Glutamatergic neuron (in vitro differentiated cells): Measurements from ENCODE around the gene FBXW5. TPM values are rescaled to one million over a fixed set of nuclear protein-coding genes. Genes with fewer than 3 reads are reported as not detected.

Experiments used
- DNase-seq: peaks from one replicate; pipeline ENCODE4 v3.0.0; 2022
- H3K27ac Mint-ChIP-seq: one replicate; pipeline ENCODE4 v1.8.0; 2020; ENCODE audit warnings: mild to moderate bottlenecking, mixed read lengths, inconsistent platforms; ENCODE audit not compliant: unreplicated experiment
- H3K27me3 Mint-ChIP-seq: one replicate; pipeline ENCODE4 v1.8.0; 2020; ENCODE audit warnings: mild to moderate bottlenecking, moderate library complexity, mixed read lengths, inconsistent platforms; ENCODE audit not compliant: unreplicated experiment
- H3K36me3 Mint-ChIP-seq: one replicate; pipeline ENCODE4 v1.8.0; 2020; ENCODE audit warnings: mild to moderate bottlenecking, mixed read lengths, inconsistent platforms; ENCODE audit not compliant: unreplicated experiment
- H3K4me1 Mint-ChIP-seq: one replicate; pipeline ENCODE4 v1.8.0; 2020; ENCODE audit warnings: mild to moderate bottlenecking, low read depth, mixed read lengths, inconsistent platforms; ENCODE audit not compliant: unreplicated experiment
- H3K4me3 Mint-ChIP-seq: one replicate; pipeline ENCODE4 v1.8.0; 2020; ENCODE audit warnings: mild to moderate bottlenecking, mixed read lengths, inconsistent platforms; ENCODE audit not compliant: unreplicated experiment
- H3K9me3 Mint-ChIP-seq: one replicate; pipeline ENCODE4 v1.8.0; 2020; ENCODE audit warnings: mild to moderate bottlenecking, moderate library complexity, mixed read lengths, inconsistent platforms; ENCODE audit not compliant: unreplicated experiment
- CTCF ChIP-seq: fragments of 200-600 bp; sonication (generic); IDR thresholded peaks from one replicate; pipeline ENCODE4 v1.5.0; 2021; ENCODE audit not compliant: partially characterized antibody, unreplicated experiment
- total RNA-seq: library from RNA; stranded (reverse); fragmentation: NEBNext Ultra II Directional; extraction: Animal tissue kit (Norgen Biotek cat#: 25700); gene quantifications from one replicate; pipeline ENCODE4 v1.2.1, GENCODE V29; 2021; ENCODE audit not compliant: unreplicated experiment

The FBXW5 gene
- total RNA-seq, 1 donor from 2014 or later: 77.9 TPM

GRCh38 chr9:136979769-136980587 lies 35.4 kb upstream of the FBXW5 start:
- TF ChIP-seq CTCF: no peak
- DNase-seq: no peak
- H3K4me1 Mint-ChIP-seq: peaks cover 4% of the 10 kb centered on the region
- H3K4me3 Mint-ChIP-seq: no peak overlapping the region
- no peak overlapping the region for H3K27ac Mint-ChIP-seq
- peaks cover 7% of the 10 kb centered on the region for H3K9me3 Mint-ChIP-seq
- H3K27me3 Mint-ChIP-seq: peaks cover 5% of the 10 kb centered on the region
- no peaks in the 10 kb centered on the region for H3K36me3 Mint-ChIP-seq

GRCh38 chr9:136978865-136979544 lies 34.5 kb upstream of the FBXW5 start:
- Mint-ChIP-seq H3K4me1 (peaks cover 3% of the 10 kb centered on the region), H3K9me3 (peaks cover 7% of the 10 kb centered on the region), H3K36me3 (no peaks in the 10 kb centered on the region), H3K4me3 (no peak overlapping the region), H3K27ac (no peak overlapping the region), H3K27me3 (peaks cover 4% of the 10 kb centered on the region)
- TF ChIP-seq CTCF: no peak
- DNase-seq: no peak

GRCh38 chr9:136978073-136978864 lies 33.7 kb upstream of the FBXW5 start:
- no peak overlapping the region for H3K27ac Mint-ChIP-seq
- H3K9me3 Mint-ChIP-seq: peaks cover 4% of the 10 kb centered on the region
- no peaks in the 10 kb centered on the region for H3K4me1 Mint-ChIP-seq
- TF ChIP-seq CTCF: no peak
- DNase-seq: peak; percentile 84
- H3K27me3 Mint-ChIP-seq: no peaks in the 10 kb centered on the region
- no peaks in the 10 kb centered on the region for H3K36me3 Mint-ChIP-seq
- no peak overlapping the region for H3K4me3 Mint-ChIP-seq

- Mint-ChIP-seq H3K36me3 (no peaks in the 10 kb centered on the region), H3K4me3 (no peak overlapping the region), H3K9me3 (peaks cover 4% of the 10 kb centered on the region), H3K27me3 (no peaks in the 10 kb centered on the region), H3K27ac (no peak overlapping the region), H3K4me1 (no peaks in the 10 kb centered on the region)
- no peak for DNase-seq
- no peak for TF ChIP-seq CTCF
Measured at GRCh38 chr9:136977649-136978072, 33.1 kb upstream of the FBXW5 start.
